Measurements from ENCODE around the gene HLA-E. TPM values are rescaled to one million over a fixed set of nuclear protein-coding genes. Genes with fewer than 3 reads are reported as not detected.
"Not testable (repeated sequence)": the region's sequence is repeated elsewhere in the genome, so short reads cannot be mapped to it uniquely, and the experiment has no call there.

HLA-E gene
- total RNA-seq, 1 donor from 2014 or later = 274 TPM

DNA sequence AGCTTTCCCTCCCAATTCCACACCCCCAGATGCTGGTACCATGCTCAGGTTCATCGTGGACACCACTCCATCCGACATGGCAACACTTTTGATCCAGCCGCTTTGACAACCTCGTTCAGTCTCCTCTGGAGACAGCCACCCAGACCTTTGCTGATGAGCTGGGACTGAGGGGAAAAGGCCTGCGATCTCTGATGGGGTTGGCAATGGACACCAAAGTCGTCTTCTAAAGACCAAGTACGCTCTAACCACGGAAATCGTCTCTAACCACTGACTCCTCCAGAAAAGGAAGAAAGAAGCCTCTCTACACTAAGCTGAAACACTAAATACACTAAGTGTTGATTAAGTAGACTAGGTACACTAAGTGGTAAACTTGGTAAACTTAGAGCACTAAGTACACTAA is 26.1 kb upstream of the HLA-E start:
- H3K4me1 Mint-ChIP-seq (ENCODE audit: unreplicated experiment) = peaks cover 17% of the 10 kb centered on the region
- H3K27ac Mint-ChIP-seq (ENCODE audit: unreplicated experiment) = no peak overlapping the region
- DNase-seq (ENCODE audit: low spot score) = no peak
- H3K4me3 Mint-ChIP-seq (ENCODE audit: unreplicated experiment) = no peak overlapping the region
- H3K27me3 Mint-ChIP-seq (ENCODE audit: unreplicated experiment) = peaks cover 32% of the 10 kb centered on the region
- no peaks in the 10 kb centered on the region for H3K36me3 Mint-ChIP-seq (ENCODE audit: low read depth, unreplicated experiment)
- no peaks in the 10 kb centered on the region for H3K9me3 Mint-ChIP-seq (ENCODE audit: unreplicated experiment)
- TF ChIP-seq, protein P1, sequence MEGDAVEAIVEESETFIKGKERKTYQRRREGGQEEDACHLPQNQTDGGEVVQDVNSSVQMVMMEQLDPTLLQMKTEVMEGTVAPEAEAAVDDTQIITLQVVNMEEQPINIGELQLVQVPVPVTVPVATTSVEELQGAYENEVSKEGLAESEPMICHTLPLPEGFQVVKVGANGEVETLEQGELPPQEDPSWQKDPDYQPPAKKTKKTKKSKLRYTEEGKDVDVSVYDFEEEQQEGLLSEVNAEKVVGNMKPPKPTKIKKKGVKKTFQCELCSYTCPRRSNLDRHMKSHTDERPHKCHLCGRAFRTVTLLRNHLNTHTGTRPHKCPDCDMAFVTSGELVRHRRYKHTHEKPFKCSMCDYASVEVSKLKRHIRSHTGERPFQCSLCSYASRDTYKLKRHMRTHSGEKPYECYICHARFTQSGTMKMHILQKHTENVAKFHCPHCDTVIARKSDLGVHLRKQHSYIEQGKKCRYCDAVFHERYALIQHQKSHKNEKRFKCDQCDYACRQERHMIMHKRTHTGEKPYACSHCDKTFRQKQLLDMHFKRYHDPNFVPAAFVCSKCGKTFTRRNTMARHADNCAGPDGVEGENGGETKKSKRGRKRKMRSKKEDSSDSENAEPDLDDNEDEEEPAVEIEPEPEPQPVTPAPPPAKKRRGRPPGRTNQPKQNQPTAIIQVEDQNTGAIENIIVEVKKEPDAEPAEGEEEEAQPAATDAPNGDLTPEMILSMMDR (IDR thresholded peaks at IDR 0.05; ENCODE audit: unreplicated experiment) = no peak

DNA sequence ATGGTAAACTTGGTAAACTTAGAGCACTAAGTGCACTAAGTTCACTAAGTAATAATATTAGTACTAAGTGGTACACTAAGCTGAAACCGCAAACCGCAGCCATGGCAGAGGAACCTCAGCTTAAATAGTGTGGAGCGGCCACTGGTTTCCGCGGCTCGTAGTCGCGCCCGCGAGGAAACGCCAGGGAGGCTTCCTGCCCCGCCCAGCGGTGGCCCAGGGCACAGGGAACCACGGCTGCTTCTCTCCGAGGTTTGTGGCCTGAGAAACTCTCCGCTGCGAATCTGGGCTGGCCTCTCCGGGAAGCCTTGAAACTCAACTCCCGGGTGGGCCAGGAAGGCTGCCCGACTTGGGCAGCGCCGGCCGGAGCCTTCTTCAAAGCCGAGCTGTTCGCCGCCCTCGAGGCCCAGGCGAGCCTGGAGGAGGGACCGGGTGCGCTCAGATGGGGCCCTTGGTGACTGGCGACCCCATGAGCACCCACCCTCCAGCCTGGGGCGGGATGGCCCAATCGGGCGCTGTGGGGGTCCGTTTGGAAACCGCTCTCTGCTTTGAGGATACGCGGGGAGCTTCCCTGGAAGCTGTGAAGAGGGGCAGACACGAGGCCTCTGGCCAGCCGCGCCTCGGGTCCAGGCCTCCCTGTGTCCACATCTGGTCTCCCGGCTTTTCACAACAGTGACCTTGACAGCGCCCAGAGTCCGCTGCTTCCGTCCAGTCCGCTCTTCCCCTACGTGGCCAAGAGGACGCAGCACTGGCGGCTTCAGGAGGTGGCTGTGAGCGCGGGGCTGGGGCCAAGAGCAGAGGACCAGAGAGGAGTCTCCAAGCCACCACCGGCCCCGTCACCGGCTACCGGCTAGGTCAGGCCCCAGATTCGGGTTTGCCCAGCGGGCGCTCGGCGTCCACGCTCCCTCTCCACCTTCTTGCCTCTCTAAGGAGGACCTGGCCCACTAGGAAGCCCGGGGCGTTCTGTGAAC is 25.4 kb upstream of the HLA-E start:
- DNase-seq (ENCODE audit: low spot score) = no peak
- Mint-ChIP-seq H3K27me3 (ENCODE audit: unreplicated experiment) (peaks cover 32% of the 10 kb centered on the region), H3K9me3 (ENCODE audit: unreplicated experiment) (no peaks in the 10 kb centered on the region), H3K4me1 (ENCODE audit: unreplicated experiment) (peaks cover 14% of the 10 kb centered on the region), H3K27ac (ENCODE audit: unreplicated experiment) (no peak overlapping the region), H3K4me3 (ENCODE audit: unreplicated experiment) (no peak overlapping the region), H3K36me3 (ENCODE audit: low read depth, unreplicated experiment) (no peaks in the 10 kb centered on the region)
- TF ChIP-seq, protein P1 (IDR thresholded peaks at IDR 0.05; ENCODE audit: unreplicated experiment) = no peak

DNA sequence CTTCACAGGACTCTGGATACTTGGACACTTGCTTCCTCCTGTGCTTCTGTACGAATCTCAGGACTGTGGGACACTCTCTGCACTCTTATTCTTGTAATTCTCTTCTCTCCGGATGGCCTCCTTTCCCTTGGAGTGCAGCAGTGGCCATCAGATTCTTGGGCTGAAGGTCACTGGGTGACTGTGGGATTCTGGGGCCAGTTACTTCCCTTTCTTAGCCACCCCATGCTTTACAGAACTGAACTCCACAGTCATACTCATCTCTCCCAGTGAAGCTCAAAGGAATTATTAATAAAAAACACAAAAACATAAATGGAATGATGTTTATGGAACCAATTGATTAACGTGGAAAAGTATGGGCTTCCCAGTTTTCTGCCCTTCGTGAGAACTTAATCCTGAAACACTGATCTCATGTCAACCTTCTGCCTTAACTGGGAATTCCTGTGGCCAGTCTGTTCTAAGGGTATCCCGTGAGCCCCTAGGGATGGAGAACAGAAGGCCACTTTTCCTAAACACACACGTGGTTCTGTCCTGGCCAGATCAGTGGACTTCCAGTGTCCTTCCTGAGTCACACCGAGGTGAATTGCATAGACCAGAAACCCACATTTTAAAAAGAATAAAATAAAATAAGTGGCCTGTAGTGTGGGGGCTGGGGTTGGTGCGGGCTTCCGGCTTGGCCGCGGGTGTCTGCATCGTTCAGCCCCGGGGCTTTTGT is 23.6 kb upstream of the HLA-E start:
- Mint-ChIP-seq H3K27me3 (ENCODE audit: unreplicated experiment) (peaks cover 29% of the 10 kb centered on the region), H3K27ac (ENCODE audit: unreplicated experiment) (no peak overlapping the region)

DNA sequence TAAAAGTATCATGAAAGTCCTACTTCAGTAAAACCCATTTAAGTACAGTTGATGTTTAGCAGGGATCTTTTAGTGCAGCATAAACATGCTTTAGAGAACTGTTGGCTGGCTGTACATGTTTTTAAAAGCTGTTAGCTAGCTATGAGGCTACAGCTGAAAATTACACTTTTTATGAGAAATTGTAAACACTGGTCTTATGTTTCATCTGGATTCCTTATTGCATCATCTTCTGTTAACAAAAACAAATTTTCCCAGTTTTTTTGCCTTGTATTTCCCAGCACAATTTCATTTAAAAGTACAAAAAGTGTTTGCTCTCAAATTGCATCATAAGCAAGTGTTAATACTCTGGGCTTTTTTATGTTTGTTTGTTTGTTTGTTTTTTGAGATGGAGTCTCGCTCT is 18.3 kb upstream of the HLA-E start:
- peaks cover 5% of the 10 kb centered on the region for H3K36me3 Mint-ChIP-seq (ENCODE audit: low read depth, unreplicated experiment)
- peaks cover 3% of the 10 kb centered on the region for H3K4me1 Mint-ChIP-seq (ENCODE audit: unreplicated experiment)
- DNase-seq (ENCODE audit: low spot score) = no peak
- H3K27ac Mint-ChIP-seq (ENCODE audit: unreplicated experiment) = no peak overlapping the region
- TF ChIP-seq, protein P1 (IDR thresholded peaks at IDR 0.05; ENCODE audit: unreplicated experiment) = no peak
- peaks cover 4% of the 10 kb centered on the region for H3K27me3 Mint-ChIP-seq (ENCODE audit: unreplicated experiment)
- peaks cover 6% of the 10 kb centered on the region for H3K9me3 Mint-ChIP-seq (ENCODE audit: unreplicated experiment)
- H3K4me3 Mint-ChIP-seq (ENCODE audit: unreplicated experiment) = no peak overlapping the region

More for the DNA sequence above, 23.6 kb upstream of the HLA-E start:
- no peak for DNase-seq (ENCODE audit: low spot score)
- Mint-ChIP-seq H3K36me3 (ENCODE audit: low read depth, unreplicated experiment) (no peaks in the 10 kb centered on the region), H3K4me3 (ENCODE audit: unreplicated experiment) (no peak overlapping the region), H3K4me1 (ENCODE audit: unreplicated experiment) (peaks cover 10% of the 10 kb centered on the region), H3K9me3 (ENCODE audit: unreplicated experiment) (no peaks in the 10 kb centered on the region)
- TF ChIP-seq, protein P1 (IDR thresholded peaks at IDR 0.05; ENCODE audit: unreplicated experiment) = no peak

DNA sequence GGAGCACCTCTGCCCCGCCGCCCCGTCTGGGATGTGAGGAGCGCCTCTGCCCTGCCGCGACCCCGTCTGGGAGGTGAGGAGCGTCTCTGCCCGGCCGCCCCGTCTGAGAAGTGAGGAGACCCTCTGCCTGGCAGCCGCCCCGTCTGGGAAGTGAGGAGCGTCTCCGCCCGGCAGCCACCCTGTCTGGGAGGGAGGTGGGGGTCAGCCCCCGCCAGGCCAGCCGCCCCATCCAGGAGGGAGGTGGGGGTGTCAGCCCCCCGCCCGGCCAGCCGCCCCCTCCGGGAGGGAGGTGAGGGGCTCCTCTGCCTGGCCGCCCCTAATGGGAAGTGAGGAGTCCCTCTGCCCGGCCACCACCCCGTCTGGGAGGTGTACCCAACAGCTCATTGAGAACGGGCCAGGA is 14.2 kb upstream of the HLA-E start:
- DNase-seq (ENCODE audit: low spot score); H3K4me1 Mint-ChIP-seq (ENCODE audit: unreplicated experiment); H3K9me3 Mint-ChIP-seq (ENCODE audit: unreplicated experiment); H3K27ac Mint-ChIP-seq (ENCODE audit: unreplicated experiment); H3K27me3 Mint-ChIP-seq (ENCODE audit: unreplicated experiment); H3K4me3 Mint-ChIP-seq (ENCODE audit: unreplicated experiment); H3K36me3 Mint-ChIP-seq (ENCODE audit: low read depth, unreplicated experiment): not testable (repeated sequence)
